ENCODE results near the gene PRG3.

PRG3 gene

GRCh38 chr11:57374966-57375365, 6.0 kb downstream of the PRG3 start:
- H3K9me2 ChIP-seq (replicated peaks; ENCODE audit: low read depth, low read length), result no peaks in the 10 kb centered on the region
- H3K36me3 ChIP-seq (ENCODE audit: insufficient read depth, low read length), result no peaks in the 10 kb centered on the region
- H3K4me3 ChIP-seq (ENCODE audit: low read length, poor library complexity, severe bottlenecking), result no peak overlapping the region
- TF ChIP-seq EZH2phosphoT487 (IDR thresholded peaks at IDR 0.05; ENCODE audit: borderline replicate concordance) (no peak), CTCF (conservative IDR thresholded peaks at IDR 0.05; ENCODE audit: low read length) (no peak)
- H3K4me1 ChIP-seq (ENCODE audit: insufficient read depth, low read length, poor library complexity, severe bottlenecking), result peaks cover 9% of the 10 kb centered on the region
- H3K79me2 ChIP-seq (ENCODE audit: insufficient read depth, low read length), result no peaks in the 10 kb centered on the region
- no peaks in the 10 kb centered on the region for H3K9me3 ChIP-seq (ENCODE audit: insufficient read depth, low read depth, low read length)
- no peaks in the 10 kb centered on the region for H3F3A ChIP-seq (ENCODE audit: low read depth)
- H3K4me2 ChIP-seq (ENCODE audit: low read depth, low read length, poor library complexity, severe bottlenecking), result no peak overlapping the region
- H2AFZ ChIP-seq (ENCODE audit: low read length), result no peak overlapping the region
- no peak overlapping the region for H3K9ac ChIP-seq (ENCODE audit: low read depth, low read length, poor library complexity, severe bottlenecking)
- no peaks in the 10 kb centered on the region for H4K20me1 ChIP-seq (ENCODE audit: insufficient read depth, low read length, poor library complexity, severe bottlenecking)
- H3K27me3 ChIP-seq (ENCODE audit: insufficient read depth, low read length, poor library complexity, severe bottlenecking), result no peaks in the 10 kb centered on the region

GRCh38 chr11:57373146-57373545, 7.8 kb downstream of the PRG3 start:
- H4K20me1 ChIP-seq (ENCODE audit: insufficient read depth, low read length, poor library complexity, severe bottlenecking), result no peaks in the 10 kb centered on the region
- peaks cover 9% of the 10 kb centered on the region for H3K4me1 ChIP-seq (ENCODE audit: insufficient read depth, low read length, poor library complexity, severe bottlenecking)
- no peak overlapping the region for H3K9ac ChIP-seq (ENCODE audit: low read depth, low read length, poor library complexity, severe bottlenecking)
- H3K4me2 ChIP-seq (ENCODE audit: low read depth, low read length, poor library complexity, severe bottlenecking), result no peak overlapping the region
- H3K79me2 ChIP-seq (ENCODE audit: insufficient read depth, low read length), result no peaks in the 10 kb centered on the region
- no peak overlapping the region for H2AFZ ChIP-seq (ENCODE audit: low read length)
- no peaks in the 10 kb centered on the region for H3F3A ChIP-seq (ENCODE audit: low read depth)
- no peaks in the 10 kb centered on the region for H3K9me3 ChIP-seq (ENCODE audit: insufficient read depth, low read depth, low read length)
- H3K4me3 ChIP-seq (ENCODE audit: low read length, poor library complexity, severe bottlenecking), result no peak overlapping the region
- no peaks in the 10 kb centered on the region for H3K36me3 ChIP-seq (ENCODE audit: insufficient read depth, low read length)
- TF ChIP-seq CTCF (conservative IDR thresholded peaks at IDR 0.05; ENCODE audit: low read length), result no peak
- TF ChIP-seq EZH2phosphoT487 (IDR thresholded peaks at IDR 0.05; ENCODE audit: borderline replicate concordance), result no peak
- H3K9me2 ChIP-seq (replicated peaks; ENCODE audit: low read depth, low read length), result no peaks in the 10 kb centered on the region
- no peaks in the 10 kb centered on the region for H3K27me3 ChIP-seq (ENCODE audit: insufficient read depth, low read length, poor library complexity, severe bottlenecking)

- Histone ChIP-seq H3F3A (ENCODE audit: low read depth) (no peaks in the 10 kb centered on the region), H3K9ac (ENCODE audit: low read depth, low read length, poor library complexity, severe bottlenecking) (no peak overlapping the region), H3K27me3 (ENCODE audit: insufficient read depth, low read length, poor library complexity, severe bottlenecking) (no peaks in the 10 kb centered on the region), H3K4me1 (ENCODE audit: insufficient read depth, low read length, poor library complexity, severe bottlenecking) (peaks cover 9% of the 10 kb centered on the region), H3K9me3 (ENCODE audit: insufficient read depth, low read depth, low read length) (no peaks in the 10 kb centered on the region), H4K20me1 (ENCODE audit: insufficient read depth, low read length, poor library complexity, severe bottlenecking) (no peaks in the 10 kb centered on the region), H3K4me3 (ENCODE audit: low read length, poor library complexity, severe bottlenecking) (no peak overlapping the region), H3K36me3 (ENCODE audit: insufficient read depth, low read length) (no peaks in the 10 kb centered on the region), H3K79me2 (ENCODE audit: insufficient read depth, low read length) (no peaks in the 10 kb centered on the region), H3K4me2 (ENCODE audit: low read depth, low read length, poor library complexity, severe bottlenecking) (no peak overlapping the region), H3K9me2 (replicated peaks; ENCODE audit: low read depth, low read length) (no peaks in the 10 kb centered on the region), H2AFZ (ENCODE audit: low read length) (peak overlapping the region; percentile 18; the same call in 1 of the 2 replicates)
- TF ChIP-seq EZH2phosphoT487 (IDR thresholded peaks at IDR 0.05; ENCODE audit: borderline replicate concordance) (no peak), CTCF (conservative IDR thresholded peaks at IDR 0.05; ENCODE audit: low read length) (no peak)
Observed at GRCh38 chr11:57370941-57371340, 10.0 kb downstream of the PRG3 start.
